Uterus (tissue), 4 donors: Measurements from ENCODE around the gene KCNV2. TPM values are rescaled to one million over a fixed set of nuclear protein-coding genes. Genes with fewer than 3 reads are reported as not detected.

Experiments
- DNase-seq, 2 donors: peaks; one replicate each; pipeline ENCODE4 v3.0.0-alpha.2; 2019 to 2020
- H3K27ac ChIP-seq, 2 donors: fragments of 200-600 bp; sonication (generic); 1 replicate in 1 of 2; 2 replicates in 1 of 2; pipeline ENCODE4 v1.5.1; 2016 to 2018
- H3K27me3 ChIP-seq, 2 donors: fragments of 200-600 bp; sonication (generic); one replicate each; pipeline ENCODE4 v1.5.1; 2018 to 2019; ENCODE audit warnings: control low read depth in 1 of 2
- H3K36me3 ChIP-seq, 2 donors: fragments of 200-600 bp; sonication (generic); one replicate each; pipeline ENCODE4 v1.5.1; 2019; ENCODE audit warnings: control low read depth in 1 of 2
- H3K4me1 ChIP-seq, 2 donors: fragments of 200-600 bp; sonication (generic); one replicate each; pipeline ENCODE4 v1.5.1; 2018 to 2019; ENCODE audit warnings: control low read depth in 1 of 2
- H3K4me3 ChIP-seq, 2 donors: fragments of 200-600 bp; sonication (generic); 1 replicate in 1 of 2; 2 replicates in 1 of 2; pipeline ENCODE4 v1.5.1; 2018 to 2019; ENCODE audit warnings: mild to moderate bottlenecking in 1 of 2
- H3K9me3 ChIP-seq, 2 donors: fragments of 200-600 bp; sonication (generic); one replicate each; pipeline ENCODE4 v1.5.1; 2019; ENCODE audit warnings: control low read depth in 1 of 2
- POLR2A ChIP-seq, 2 donors: fragments of 450-650 bp; IDR thresholded peaks; one replicate each; pipeline ENCODE4 v1.6.1; 2016; ENCODE audit warnings: antibody characterized with exemption in 2 of 2, mild to moderate bottlenecking in 1 of 2, moderate library complexity in 1 of 2
- intact Hi-C: fragments of 100-400 bp; cut with DNase I; formaldehyde crosslinking; loops from one replicate; pipeline ENCODE4 v1.15.1; 2023; ENCODE audit warnings: low total_unique reads
- total RNA-seq, 4 donors: library from RNA; depleted of rRNA in 3 of 4; stranded (reverse); fragments of >200 nt in 3 of 4; gene quantifications; one replicate each; pipeline versions ENCODE4 v1.1.0 to v1.2.4, GENCODE V29; 2014 to 2023
- TF ChIP-seq, protein P1 (sequence below), 4 experiments: fragments of 200-600 bp in 2 of 4; fragments of 450-650 bp in 2 of 4; sonication (generic) in 2 of 4; IDR thresholded peaks; one replicate each; pipeline ENCODE4 v1.5.1; 2016 to 2019; ENCODE audit warnings: antibody characterized with exemption in 4 of 4, mild to moderate bottlenecking in 2 of 4, moderate library complexity in 1 of 4
- donor health status: DM: yes; HTN: yes; CAD: no.

KCNV2 gene
- not detected for total RNA-seq

DNA sequence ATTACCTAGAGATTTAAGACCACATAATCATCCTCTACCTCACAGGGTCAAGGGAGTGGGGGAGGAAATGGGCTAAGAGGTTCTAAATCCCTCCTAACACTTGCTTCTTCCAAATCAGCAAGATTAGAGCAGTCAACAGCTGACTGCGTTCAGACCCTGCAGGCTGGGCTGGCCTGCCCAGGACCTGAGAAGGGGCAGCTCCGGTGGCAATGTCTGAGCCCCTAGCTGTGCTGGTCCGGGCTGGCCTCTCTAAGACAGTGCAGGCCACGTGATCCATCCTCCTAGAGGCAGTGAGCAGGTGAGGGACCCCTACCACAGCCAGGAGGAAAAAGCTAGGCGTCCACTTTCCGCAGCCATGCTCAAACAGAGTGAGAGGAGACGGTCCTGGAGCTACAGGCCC, at the start of gene KCNV2:
TSS of gene KCNV2 (plus strand) at position 126 of the 400 bp plus-strand sequence. CDS start at position 356, 230 bp downstream.
- TF ChIP-seq, protein P1, sequence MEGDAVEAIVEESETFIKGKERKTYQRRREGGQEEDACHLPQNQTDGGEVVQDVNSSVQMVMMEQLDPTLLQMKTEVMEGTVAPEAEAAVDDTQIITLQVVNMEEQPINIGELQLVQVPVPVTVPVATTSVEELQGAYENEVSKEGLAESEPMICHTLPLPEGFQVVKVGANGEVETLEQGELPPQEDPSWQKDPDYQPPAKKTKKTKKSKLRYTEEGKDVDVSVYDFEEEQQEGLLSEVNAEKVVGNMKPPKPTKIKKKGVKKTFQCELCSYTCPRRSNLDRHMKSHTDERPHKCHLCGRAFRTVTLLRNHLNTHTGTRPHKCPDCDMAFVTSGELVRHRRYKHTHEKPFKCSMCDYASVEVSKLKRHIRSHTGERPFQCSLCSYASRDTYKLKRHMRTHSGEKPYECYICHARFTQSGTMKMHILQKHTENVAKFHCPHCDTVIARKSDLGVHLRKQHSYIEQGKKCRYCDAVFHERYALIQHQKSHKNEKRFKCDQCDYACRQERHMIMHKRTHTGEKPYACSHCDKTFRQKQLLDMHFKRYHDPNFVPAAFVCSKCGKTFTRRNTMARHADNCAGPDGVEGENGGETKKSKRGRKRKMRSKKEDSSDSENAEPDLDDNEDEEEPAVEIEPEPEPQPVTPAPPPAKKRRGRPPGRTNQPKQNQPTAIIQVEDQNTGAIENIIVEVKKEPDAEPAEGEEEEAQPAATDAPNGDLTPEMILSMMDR (IDR thresholded peaks at IDR 0.05), result no peak
- TF ChIP-seq POLR2A (IDR thresholded peaks at IDR 0.05), result no peak

GRCh38 chr9:2673161-2673560, 44.1 kb upstream of the KCNV2 start:
- Histone ChIP-seq H3K9me3 (no peaks in the 10 kb centered on the region), H3K36me3 (no peaks in the 10 kb centered on the region), H3K4me3 (no peak overlapping the region), H3K27ac (no peak overlapping the region), H3K27me3 (no peaks in the 10 kb centered on the region), H3K4me1 (no peaks in the 10 kb centered on the region)
- DNase-seq, result no peak
- TF ChIP-seq, protein P1 (IDR thresholded peaks at IDR 0.05), result no peak
- no peak for TF ChIP-seq POLR2A (IDR thresholded peaks at IDR 0.05)
- intact Hi-C loops, result no loop called here

More for the DNA sequence above, at the start of gene KCNV2:
- H3K36me3 ChIP-seq, result no peaks in the 10 kb centered on the region
- H3K4me3 ChIP-seq, result no peak within 1 kb of the TSS
- no peaks in the 10 kb centered on the region for H3K27me3 ChIP-seq
- intact Hi-C loops, result no loop called here
- H3K9me3 ChIP-seq, result no peaks in the 10 kb centered on the region
- no peak for DNase-seq
- H3K4me1 ChIP-seq, result no peaks in the 10 kb centered on the region
- H3K27ac ChIP-seq, result no peak within 1 kb of the TSS

DNA sequence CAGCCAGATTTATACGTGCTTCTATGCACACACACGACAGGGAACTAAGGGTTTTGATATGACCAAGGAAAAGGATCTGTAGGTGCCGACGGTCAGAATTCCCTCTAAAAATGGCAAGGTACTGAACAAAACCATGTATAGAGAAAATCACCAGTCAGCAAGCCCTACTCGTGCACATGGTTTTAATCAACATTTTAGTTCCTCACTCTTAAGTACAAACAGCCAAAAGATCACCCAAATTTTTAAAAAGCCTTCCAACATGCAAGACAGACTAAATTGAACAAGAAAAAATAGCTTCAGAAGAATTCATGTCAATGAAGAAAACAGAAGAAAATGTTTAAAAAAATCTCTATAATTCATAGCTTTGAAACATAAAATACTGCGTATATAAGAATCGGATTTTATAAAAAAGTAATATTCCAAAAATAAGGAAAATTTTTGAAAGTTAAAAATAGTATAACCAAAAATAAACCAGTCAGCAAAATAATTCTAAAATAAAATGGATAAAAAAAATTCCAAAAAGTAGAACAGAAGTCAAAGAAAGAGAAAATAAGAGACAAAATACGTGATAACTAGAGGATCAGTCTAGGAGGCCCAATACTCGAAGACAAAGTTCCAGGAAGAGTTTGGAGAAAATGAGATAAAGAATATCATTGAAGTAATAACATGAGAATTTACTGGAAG, 43.0 kb upstream of the KCNV2 start:
- intact Hi-C loops, result no loop called here
- peak overlapping the region; percentile 39 to 42 for H3K27ac ChIP-seq
- H3K36me3 ChIP-seq, result no peaks in the 10 kb centered on the region
- H3K9me3 ChIP-seq, result no peaks in the 10 kb centered on the region
- TF ChIP-seq, protein P1 (IDR thresholded peaks at IDR 0.05), result no peak
- TF ChIP-seq POLR2A (IDR thresholded peaks at IDR 0.05), result no peak
- no peak overlapping the region for H3K4me3 ChIP-seq
- no peaks in the 10 kb centered on the region for H3K27me3 ChIP-seq
- DNase-seq, result no peak
- no peaks in the 10 kb centered on the region for H3K4me1 ChIP-seq

GRCh38 chr9:2675834-2676233, 41.5 kb upstream of the KCNV2 start:
- Histone ChIP-seq H3K4me3 (no peak overlapping the region), H3K36me3 (no peaks in the 10 kb centered on the region), H3K27me3 (no peaks in the 10 kb centered on the region), H3K9me3 (no peaks in the 10 kb centered on the region), H3K4me1 (no peaks in the 10 kb centered on the region), H3K27ac (peak overlapping the region; percentile 3 to 31)
- no peak for DNase-seq
- TF ChIP-seq, protein P1 (IDR thresholded peaks at IDR 0.05), result no peak
- TF ChIP-seq POLR2A (IDR thresholded peaks at IDR 0.05), result no peak
- intact Hi-C loops, result no loop called here

DNA sequence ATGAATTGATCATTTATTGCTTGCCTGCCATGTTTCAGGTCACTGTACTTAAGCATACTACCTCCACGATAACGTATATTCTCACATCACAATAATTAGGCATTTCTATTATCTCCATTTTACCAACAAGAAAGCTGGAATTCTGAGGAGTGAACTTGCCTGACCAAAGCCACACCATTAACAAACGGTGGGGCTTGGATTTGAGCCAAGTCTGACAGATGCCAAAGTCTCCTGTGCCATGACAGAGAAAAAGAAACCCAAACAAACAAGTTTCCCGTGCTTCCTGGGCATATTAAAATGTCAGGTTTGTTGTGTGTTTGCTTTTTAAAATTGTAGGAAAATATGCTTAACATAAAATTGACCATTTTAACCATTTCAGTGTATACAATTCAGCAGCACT, 40.8 kb upstream of the KCNV2 start:
- no peaks in the 10 kb centered on the region for H3K36me3 ChIP-seq
- H3K27ac ChIP-seq, result peak overlapping the region in 1 of 2 donors; percentile 17
- intact Hi-C loops, result no loop called here
- H3K4me3 ChIP-seq, result no peak overlapping the region
- H3K4me1 ChIP-seq, result no peaks in the 10 kb centered on the region
- no peaks in the 10 kb centered on the region for H3K9me3 ChIP-seq
- TF ChIP-seq, protein P1 (IDR thresholded peaks at IDR 0.05), result no peak
- TF ChIP-seq POLR2A (IDR thresholded peaks at IDR 0.05), result no peak
- no peaks in the 10 kb centered on the region for H3K27me3 ChIP-seq
- DNase-seq, result no peak
